Peyer's patch (tissue), 4 donors: ENCODE results near the gene IL21R. TPM values are rescaled to one million over a fixed set of nuclear protein-coding genes. Genes with fewer than 3 reads are reported as not detected.
A peak's percentile ranks its signal among the peaks of the same experiment; 100 is the strongest.

Experiments
- DNase-seq, 3 donors: peaks; one replicate each; pipeline ENCODE4 v3.0.0-alpha.2; 2017 to 2019
- H3K27ac ChIP-seq, 4 donors: fragments of 200-600 bp; sonication (generic); one replicate each; pipeline ENCODE4 v1.5.1; 2016 to 2019
- H3K27me3 ChIP-seq, 2 donors: fragments of 200-600 bp; sonication (generic); one replicate each; pipeline ENCODE4 v1.5.1; 2019
- H3K36me3 ChIP-seq, 3 donors: fragments of 200-600 bp; sonication (generic); one replicate each; pipeline ENCODE4 v1.5.1; 2016 to 2019
- H3K4me1 ChIP-seq, 4 donors: fragments of 200-600 bp; sonication (generic); one replicate each; pipeline ENCODE4 v1.5.1; 2016 to 2019
- H3K4me3 ChIP-seq, 4 donors: fragments of 200-600 bp; sonication (generic); 1 replicate in 3 of 4; 2 replicates in 1 of 4; pipeline ENCODE4 v1.5.1; 2016 to 2019; ENCODE audit warnings: mild to moderate bottlenecking in 1 of 4
- H3K9me3 ChIP-seq, 4 donors: fragments of 200-600 bp; sonication (generic); one replicate each; pipeline ENCODE4 v1.5.1; 2016 to 2019; ENCODE audit warnings: mild to moderate bottlenecking in 1 of 4
- CTCF ChIP-seq, 6 experiments: fragments of 450-650 bp in 4 of 6; fragments of 200-600 bp in 2 of 6; sonication (generic) in 1 of 6; IDR thresholded peaks; one replicate each; pipeline ENCODE4 v1.5.1; 2017 to 2019; ENCODE audit warnings: antibody characterized with exemption in 6 of 6, mild to moderate bottlenecking in 3 of 6, moderate library complexity in 1 of 6
- POLR2A ChIP-seq, 2 donors: fragments of 450-650 bp; IDR thresholded peaks; one replicate each; pipeline ENCODE4 v1.5.1; 2017; ENCODE audit warnings: antibody characterized with exemption in 2 of 2, mild to moderate bottlenecking in 2 of 2, moderate library complexity in 2 of 2
- total RNA-seq, 4 donors: library from RNA; depleted of rRNA; stranded (reverse); fragments of >200 nt; gene quantifications; one replicate each; pipeline ENCODE4 v1.1.0, GENCODE V29; 2016

Gene IL21R
- total RNA-seq, 4 donors from 2014 or later: 0.18 to 4.1 (median 1.3) TPM; not detected in 1

GRCh38 chr16:27429330-27429871 lies 27.4 kb downstream of the IL21R start:
- Histone ChIP-seq H3K36me3 (no peaks in the 10 kb centered on the region), H3K4me1 (peaks cover 0 to 4% (median 0%) of the 10 kb centered on the region in 4 donors), H3K4me3 (no peak overlapping the region), H3K9me3 (no peaks in the 10 kb centered on the region), H3K27ac (no peak overlapping the region), H3K27me3 (no peaks in the 10 kb centered on the region)
- TF ChIP-seq POLR2A (IDR thresholded peaks at IDR 0.05): no peak
- TF ChIP-seq CTCF (IDR thresholded peaks at IDR 0.05): no peak
- DNase-seq: peak in 1 of 3 donors; percentile 38

- no peak for TF ChIP-seq POLR2A (IDR thresholded peaks at IDR 0.05)
- no peak for TF ChIP-seq CTCF (IDR thresholded peaks at IDR 0.05)
- H3K27me3 ChIP-seq: no peaks in the 10 kb centered on the region
- no peaks in the 10 kb centered on the region for H3K36me3 ChIP-seq
- no peaks in the 10 kb centered on the region for H3K9me3 ChIP-seq
- no peak overlapping the region for H3K27ac ChIP-seq
- H3K4me3 ChIP-seq: no peak overlapping the region
- DNase-seq: peak in 1 of 3 donors; percentile 42
- peaks cover 0 to 4% (median 0%) of the 10 kb centered on the region in 4 donors for H3K4me1 ChIP-seq
These were observed 28.0 kb downstream of the IL21R start for GRCh38 chr16:27429981-27430441.

GRCh38 chr16:27430512-27430911 lies 28.5 kb downstream of the IL21R start:
- Histone ChIP-seq H3K9me3 (no peaks in the 10 kb centered on the region), H3K27ac (no peak overlapping the region), H3K27me3 (no peaks in the 10 kb centered on the region), H3K4me1 (peaks cover 0 to 4% (median 0%) of the 10 kb centered on the region in 4 donors), H3K36me3 (no peaks in the 10 kb centered on the region), H3K4me3 (no peak overlapping the region)
- DNase-seq: peak in 1 of 3 donors; percentile 33
- no peak for TF ChIP-seq POLR2A (IDR thresholded peaks at IDR 0.05)
- no peak for TF ChIP-seq CTCF (IDR thresholded peaks at IDR 0.05)

- TF ChIP-seq CTCF (IDR thresholded peaks at IDR 0.05) (no peak), POLR2A (IDR thresholded peaks at IDR 0.05) (no peak)
- H3K27ac ChIP-seq: no peak overlapping the region
- H3K4me1 ChIP-seq: peaks cover 0 to 4% (median 0%) of the 10 kb centered on the region in 4 donors
- H3K36me3 ChIP-seq: no peaks in the 10 kb centered on the region
- no peaks in the 10 kb centered on the region for H3K27me3 ChIP-seq
- no peak overlapping the region for H3K4me3 ChIP-seq
- DNase-seq: peak in 1 of 3 donors; percentile 45
- H3K9me3 ChIP-seq: no peaks in the 10 kb centered on the region
These were observed 29.0 kb downstream of the IL21R start for GRCh38 chr16:27430923-27431484.

- H3K4me3 ChIP-seq: no peak overlapping the region
- H3K4me1 ChIP-seq: peaks cover 0 to 4% (median 0%) of the 10 kb centered on the region in 4 donors
- no peaks in the 10 kb centered on the region for H3K27me3 ChIP-seq
- H3K36me3 ChIP-seq: no peaks in the 10 kb centered on the region
- TF ChIP-seq CTCF (IDR thresholded peaks at IDR 0.05): no peak
- no peak for TF ChIP-seq POLR2A (IDR thresholded peaks at IDR 0.05)
- no peak overlapping the region for H3K27ac ChIP-seq
- no peaks in the 10 kb centered on the region for H3K9me3 ChIP-seq
- peak in 2 of 3 donors; percentile 12 to 29 for DNase-seq
These were observed 30.0 kb downstream of the IL21R start for GRCh38 chr16:27431773-27432532.
